Endodermal cell (in vitro differentiated cells): ENCODE measurements around the gene STYXL2. TPM values are rescaled to one million over a fixed set of nuclear protein-coding genes. Genes with fewer than 3 reads are reported as not detected.

ENCODE experiments used
- DNase-seq: peaks from one replicate; pipeline ENCODE4 v3.0.0-alpha.2; 2017
- H3K27ac ChIP-seq: 2 replicates; pipeline ENCODE4 v1.5.1; 2013; ENCODE audit warnings: mild to moderate bottlenecking, low read depth, low read length, moderate library complexity
- H3K27me3 ChIP-seq: 2 replicates; pipeline ENCODE4 v1.6.1; 2013; ENCODE audit warnings: mild to moderate bottlenecking, low read length, moderate library complexity; ENCODE audit not compliant: insufficient read depth, control insufficient read depth, poor library complexity, severe bottlenecking
- H3K36me3 ChIP-seq: 2 replicates; pipeline ENCODE4 v1.7.0; 2013; ENCODE audit warnings: mild to moderate bottlenecking, low read length, moderate library complexity; ENCODE audit not compliant: control insufficient read depth, insufficient read depth
- H3K4me1 ChIP-seq: one replicate; pipeline ENCODE4 v1.7.0; 2013; ENCODE audit warnings: low read length; ENCODE audit not compliant: control insufficient read depth, insufficient read depth
- H3K4me3 ChIP-seq: 2 replicates; pipeline ENCODE4 v1.5.1; 2013; ENCODE audit warnings: mild to moderate bottlenecking, low read length, moderate library complexity
- H3K9ac ChIP-seq: 2 replicates; pipeline ENCODE4 v1.6.1; 2013; ENCODE audit warnings: mild to moderate bottlenecking, low read length, moderate library complexity; ENCODE audit not compliant: poor library complexity, severe bottlenecking; ENCODE audit errors: extremely low read depth
- H3K9me3 ChIP-seq: 2 replicates; pipeline ENCODE4 v1.6.1; 2013; ENCODE audit warnings: mild to moderate bottlenecking, low read length, moderate library complexity; ENCODE audit not compliant: control insufficient read depth
- H3K27ac Mint-ChIP-seq: 2 replicates; pipeline ENCODE4 v1.8.0; 2020; ENCODE audit warnings: mixed read lengths
- H3K27me3 Mint-ChIP-seq: 2 replicates; pipeline ENCODE4 v1.8.0; 2021; ENCODE audit warnings: mild to moderate bottlenecking, mixed read lengths; ENCODE audit not compliant: insufficient read depth
- H3K36me3 Mint-ChIP-seq: 2 replicates; pipeline ENCODE4 v1.8.0; 2020; ENCODE audit warnings: low read depth, mixed read lengths
- H3K4me1 Mint-ChIP-seq: 2 replicates; pipeline ENCODE4 v1.8.0; 2020; ENCODE audit warnings: mixed read lengths
- H3K4me3 Mint-ChIP-seq: 2 replicates; pipeline ENCODE4 v1.8.0; 2020; ENCODE audit warnings: mild to moderate bottlenecking, moderate library complexity, mixed read lengths
- H3K9me3 Mint-ChIP-seq: 2 replicates; pipeline ENCODE4 v1.8.0; 2020; ENCODE audit warnings: mild to moderate bottlenecking, mixed read lengths
- CTCF ChIP-seq: fragments of 200-600 bp; sonication (generic); conservative IDR thresholded peaks from 2 replicates; pipeline ENCODE4 v1.5.0; 2021; ENCODE audit warnings: antibody characterized with exemption, mild to moderate bottlenecking
- WGBS, 2 experiments: methylation state at CpG; one replicate each; pipeline versions ENCODE4 v1.1.5 to v1.1.7; 2013; ENCODE audit warnings: missing lambda C conversion rate in 2 of 2, mixed read lengths in 1 of 2; ENCODE audit not compliant: insufficient coverage in 1 of 2, insufficient read length in 1 of 2; 5-methylcytosine and 5-hydroxymethylcytosine counted together
- total RNA-seq, 2 donors: library from RNA; stranded (reverse); fragmentation: NEBNext Ultra II Directional in 1 of 2; extraction: Animal tissue kit (Norgen Biotek cat#: 25700) in 1 of 2; gene quantifications; 2 replicates in 1 of 2; 3 replicates in 1 of 2; pipeline ENCODE4 v1.2.1, GENCODE V29; 2021

The STYXL2 gene
- total RNA-seq, 2 donors from 2014 or later, result 0.99 to 5.2 TPM

- Mint-ChIP-seq H3K9me3 (no peaks in the 10 kb centered on the region), H3K27ac (no peak overlapping the region), H3K36me3 (no peaks in the 10 kb centered on the region), H3K4me3 (no peak overlapping the region), H3K4me1 (peaks cover 7% of the 10 kb centered on the region), H3K27me3 (peaks cover 2% of the 10 kb centered on the region)
- 78 to 87% methylated on average over 9 to 10 of the region's 10 CpGs for WGBS, 2 experiments
- Histone ChIP-seq H3K27ac (no peak overlapping the region), H3K9ac (no peak overlapping the region), H3K4me3 (no peak overlapping the region), H3K9me3 (no peaks in the 10 kb centered on the region), H3K36me3 (no peaks in the 10 kb centered on the region), H3K4me1 (no peaks in the 10 kb centered on the region), H3K27me3 (no peaks in the 10 kb centered on the region)
- DNase-seq, result peak; percentile 68
- TF ChIP-seq CTCF, result peak; percentile 69
Observed at GRCh38 chr1:167060141-167061072, 33.5 kb upstream of the STYXL2 start.

- no peaks in the 10 kb centered on the region for H3K36me3 Mint-ChIP-seq
- no peaks in the 10 kb centered on the region for H3K9me3 ChIP-seq
- no peak overlapping the region for H3K4me3 Mint-ChIP-seq
- H3K4me1 Mint-ChIP-seq, result peaks cover 7% of the 10 kb centered on the region
- H3K4me1 ChIP-seq, result no peaks in the 10 kb centered on the region
- no peak for DNase-seq
- H3K27me3 Mint-ChIP-seq, result peaks cover 2% of the 10 kb centered on the region
- 91 to 94% methylated on average over 2 to 3 of the region's 3 CpGs for WGBS, 2 experiments
- no peak for TF ChIP-seq CTCF
- no peak overlapping the region for H3K9ac ChIP-seq
- no peaks in the 10 kb centered on the region for H3K9me3 Mint-ChIP-seq
- H3K27ac ChIP-seq, result no peak overlapping the region
- H3K27ac Mint-ChIP-seq, result no peak overlapping the region
- H3K4me3 ChIP-seq, result no peak overlapping the region
- H3K36me3 ChIP-seq, result no peaks in the 10 kb centered on the region
- no peaks in the 10 kb centered on the region for H3K27me3 ChIP-seq
Observed at GRCh38 chr1:167061073-167061464, 32.8 kb upstream of the STYXL2 start.

GRCh38 chr1:167064621-167065020 is 29.3 kb upstream of the STYXL2 start:
- Mint-ChIP-seq H3K36me3 (no peaks in the 10 kb centered on the region), H3K27me3 (peaks cover 4% of the 10 kb centered on the region), H3K4me3 (no peak overlapping the region), H3K9me3 (no peaks in the 10 kb centered on the region), H3K27ac (no peak overlapping the region), H3K4me1 (peaks cover 3% of the 10 kb centered on the region)
- no peaks in the 10 kb centered on the region for H3K9me3 ChIP-seq
- no peak for TF ChIP-seq CTCF
- H3K4me1 ChIP-seq, result no peaks in the 10 kb centered on the region
- WGBS, 2 experiments, result 80 to 92% methylated on average over 4 to 9 of the region's 9 CpGs
- H3K27me3 ChIP-seq, result no peaks in the 10 kb centered on the region
- DNase-seq, result peak; percentile 30
- H3K9ac ChIP-seq, result no peak overlapping the region
- H3K27ac ChIP-seq, result no peak overlapping the region
- no peak overlapping the region for H3K4me3 ChIP-seq
- no peaks in the 10 kb centered on the region for H3K36me3 ChIP-seq
